ENCODE measurements around the gene SGCG. TPM values are rescaled to one million over a fixed set of nuclear protein-coding genes. Genes with fewer than 3 reads are reported as not detected.

SGCG gene
- polyA plus RNA-seq, 1 experiment: 0.29 TPM

DNA sequence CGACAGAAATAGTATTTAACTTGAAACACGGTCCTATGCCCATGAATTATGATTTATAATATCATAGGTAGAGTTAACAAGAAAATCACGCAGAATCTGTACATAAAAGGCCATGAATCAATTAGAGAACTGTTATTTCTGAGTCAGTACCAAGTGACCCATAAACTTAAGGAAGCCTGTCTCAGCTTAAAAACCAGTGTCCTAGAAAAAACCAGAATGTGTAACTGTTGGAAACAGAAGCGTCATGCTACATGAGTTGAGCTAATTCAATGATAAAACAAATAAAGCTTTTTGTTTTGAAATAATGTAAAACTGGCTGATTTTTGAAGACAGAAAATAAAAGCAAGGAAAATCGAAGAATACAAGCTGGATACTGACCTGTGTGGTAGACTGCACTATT lies 34.8 kb upstream of the SGCG start:
- TF ChIP-seq, protein P1, sequence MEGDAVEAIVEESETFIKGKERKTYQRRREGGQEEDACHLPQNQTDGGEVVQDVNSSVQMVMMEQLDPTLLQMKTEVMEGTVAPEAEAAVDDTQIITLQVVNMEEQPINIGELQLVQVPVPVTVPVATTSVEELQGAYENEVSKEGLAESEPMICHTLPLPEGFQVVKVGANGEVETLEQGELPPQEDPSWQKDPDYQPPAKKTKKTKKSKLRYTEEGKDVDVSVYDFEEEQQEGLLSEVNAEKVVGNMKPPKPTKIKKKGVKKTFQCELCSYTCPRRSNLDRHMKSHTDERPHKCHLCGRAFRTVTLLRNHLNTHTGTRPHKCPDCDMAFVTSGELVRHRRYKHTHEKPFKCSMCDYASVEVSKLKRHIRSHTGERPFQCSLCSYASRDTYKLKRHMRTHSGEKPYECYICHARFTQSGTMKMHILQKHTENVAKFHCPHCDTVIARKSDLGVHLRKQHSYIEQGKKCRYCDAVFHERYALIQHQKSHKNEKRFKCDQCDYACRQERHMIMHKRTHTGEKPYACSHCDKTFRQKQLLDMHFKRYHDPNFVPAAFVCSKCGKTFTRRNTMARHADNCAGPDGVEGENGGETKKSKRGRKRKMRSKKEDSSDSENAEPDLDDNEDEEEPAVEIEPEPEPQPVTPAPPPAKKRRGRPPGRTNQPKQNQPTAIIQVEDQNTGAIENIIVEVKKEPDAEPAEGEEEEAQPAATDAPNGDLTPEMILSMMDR (IDR thresholded peaks at IDR 0.05; ENCODE audit: insufficient read depth, low read depth, low read length): no peak

DNA sequence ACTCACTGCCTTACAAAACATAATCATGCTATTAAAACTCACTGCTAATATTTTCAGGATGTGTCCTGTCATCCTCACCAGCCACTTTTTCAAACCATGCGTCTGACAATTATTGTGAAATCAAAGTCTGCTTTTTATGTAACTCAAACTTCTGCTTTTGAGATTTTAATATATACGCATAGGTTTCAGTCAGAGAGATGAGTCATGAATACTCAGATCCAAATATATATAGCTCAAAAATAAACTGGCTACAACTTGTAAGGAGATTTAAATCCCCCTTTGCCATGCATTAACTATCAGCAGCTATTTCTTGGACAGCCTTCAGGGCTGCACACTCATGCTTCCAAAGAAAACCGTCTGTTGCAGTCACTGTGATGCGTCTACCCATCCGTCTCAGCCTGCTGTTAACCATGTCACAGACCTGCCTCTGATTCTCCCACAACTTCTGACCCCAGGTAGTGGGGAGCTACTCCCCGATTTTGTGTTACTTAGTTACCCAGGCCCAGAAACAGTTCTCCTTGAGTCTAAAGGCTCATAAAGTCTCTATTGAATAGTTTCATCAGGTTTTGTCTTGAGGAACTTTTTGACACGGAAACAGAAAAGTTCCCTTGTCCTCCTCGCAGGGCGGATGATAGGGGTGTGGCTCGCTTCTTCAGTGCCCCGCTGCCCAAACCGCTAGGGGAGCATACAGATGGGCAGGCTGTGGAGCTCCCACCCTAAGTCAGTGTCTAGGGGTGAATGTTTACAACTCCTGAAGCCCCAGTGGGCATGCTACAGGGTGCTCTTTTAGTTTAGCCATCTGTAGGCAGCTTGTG lies 33.8 kb upstream of the SGCG start:
- H3K4me3 ChIP-seq (ENCODE audit: low read depth, low read length): no peak overlapping the region
- POLR2A ChIA-PET: no interaction called here
- TF ChIP-seq, protein P1 (IDR thresholded peaks at IDR 0.05; ENCODE audit: insufficient read depth, low read depth, low read length): no peak
- DNase-seq (ENCODE audit: low read depth): no peak
- CTCF ChIA-PET: no interaction called here
- H3K36me3 ChIP-seq (ENCODE audit: control insufficient read depth, insufficient read depth, low read length): no peaks in the 10 kb centered on the region
- H3K27me3 ChIP-seq (ENCODE audit: control insufficient read depth, insufficient read depth, low read length): no peaks in the 10 kb centered on the region

More for the DNA sequence above, 34.8 kb upstream of the SGCG start:
- no peak for DNase-seq (ENCODE audit: low read depth)
- CTCF ChIA-PET: no interaction called here
- no peaks in the 10 kb centered on the region for H3K27me3 ChIP-seq (ENCODE audit: control insufficient read depth, insufficient read depth, low read length)
- POLR2A ChIA-PET: no interaction called here
- H3K4me3 ChIP-seq (ENCODE audit: low read depth, low read length): no peak overlapping the region
- H3K36me3 ChIP-seq (ENCODE audit: control insufficient read depth, insufficient read depth, low read length): no peaks in the 10 kb centered on the region

DNA sequence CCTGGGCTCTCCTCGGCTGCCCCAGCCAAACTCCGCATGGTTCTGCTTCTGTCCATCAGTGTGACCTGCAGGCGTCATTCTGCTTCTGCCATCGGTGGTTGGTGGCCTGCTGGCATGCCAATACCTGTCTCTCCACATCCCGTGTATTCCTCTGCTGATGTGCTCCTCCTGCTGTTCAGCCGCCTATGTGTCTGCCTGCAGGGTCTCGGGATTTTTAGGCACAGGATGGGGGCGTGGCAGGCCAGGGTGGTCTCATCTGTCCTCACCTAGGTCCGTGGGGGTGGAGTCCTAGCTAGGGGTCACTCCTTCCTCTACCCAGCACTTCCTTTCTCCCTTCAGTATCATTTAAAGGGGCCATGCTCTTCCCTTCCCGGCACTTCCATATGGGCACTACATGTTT lies 33.0 kb upstream of the SGCG start:
- TF ChIP-seq, protein P1 (IDR thresholded peaks at IDR 0.05; ENCODE audit: insufficient read depth, low read depth, low read length): no peak
- CTCF ChIA-PET: no interaction called here
- Histone ChIP-seq H3K27me3 (ENCODE audit: control insufficient read depth, insufficient read depth, low read length) (no peaks in the 10 kb centered on the region), H3K36me3 (ENCODE audit: control insufficient read depth, insufficient read depth, low read length) (no peaks in the 10 kb centered on the region), H3K4me3 (ENCODE audit: low read depth, low read length) (no peak overlapping the region)
- POLR2A ChIA-PET: no interaction called here
- DNase-seq (ENCODE audit: low read depth): no peak

DNA sequence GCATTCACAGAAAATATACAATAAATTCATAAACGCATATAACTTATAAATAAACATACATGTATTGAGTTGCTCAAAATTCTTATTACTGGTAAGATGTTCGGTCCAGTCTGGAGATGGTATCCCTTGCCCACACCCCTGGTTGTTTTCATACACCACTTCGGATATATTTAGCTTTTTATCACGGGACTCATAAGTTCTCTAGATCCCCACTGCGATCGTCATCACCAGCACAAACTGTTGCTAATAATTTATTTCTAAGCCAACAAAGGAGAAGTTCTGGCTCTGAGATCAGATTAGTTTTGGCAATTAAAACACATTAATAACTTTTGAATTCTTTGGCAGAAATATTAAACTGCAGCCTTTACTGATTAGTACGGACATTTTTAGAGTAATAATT lies 23.0 kb upstream of the SGCG start:
- DNase-seq (ENCODE audit: low read depth): no peak
- Histone ChIP-seq H3K4me3 (ENCODE audit: low read depth, low read length) (no peak overlapping the region), H3K27me3 (ENCODE audit: control insufficient read depth, insufficient read depth, low read length) (peaks cover 4% of the 10 kb centered on the region), H3K36me3 (ENCODE audit: control insufficient read depth, insufficient read depth, low read length) (no peaks in the 10 kb centered on the region)
- POLR2A ChIA-PET: no interaction called here
- CTCF ChIA-PET: no interaction called here
- TF ChIP-seq, protein P1 (IDR thresholded peaks at IDR 0.05; ENCODE audit: insufficient read depth, low read depth, low read length): no peak

DNA sequence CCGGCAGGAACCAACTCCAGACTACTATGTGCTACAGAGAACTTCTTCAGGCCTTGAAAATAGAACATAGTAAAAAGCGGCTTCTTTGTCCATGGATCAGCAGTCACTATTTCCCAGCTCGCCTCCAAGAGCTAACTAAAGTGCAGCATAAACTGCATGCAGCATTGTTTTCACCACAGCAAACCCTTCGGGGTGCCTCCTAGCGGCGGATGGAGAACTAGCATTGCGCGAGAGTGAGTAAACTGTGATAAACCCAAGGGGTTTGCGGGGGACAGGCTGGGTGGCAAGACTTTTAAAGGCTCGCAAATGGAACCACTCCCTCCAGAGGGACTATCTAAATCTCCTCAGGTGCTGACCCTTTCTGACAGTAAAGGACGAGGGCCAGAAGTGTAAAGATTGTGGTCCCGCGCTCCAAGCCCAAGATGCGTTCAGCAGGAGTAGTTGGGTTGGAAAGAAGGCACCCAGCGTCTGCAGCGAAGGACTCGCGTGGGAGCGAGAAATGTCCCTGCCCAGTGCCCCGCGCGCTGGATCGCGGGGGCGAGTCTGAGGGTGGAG lies 21.5 kb upstream of the SGCG start:
- peak overlapping the region; percentile 39 for H3K4me3 ChIP-seq (ENCODE audit: low read depth, low read length)
- POLR2A ChIA-PET: no interaction called here
- peaks cover 4% of the 10 kb centered on the region for H3K27me3 ChIP-seq (ENCODE audit: control insufficient read depth, insufficient read depth, low read length)
- TF ChIP-seq, protein P1 (IDR thresholded peaks at IDR 0.05; ENCODE audit: insufficient read depth, low read depth, low read length): peak; percentile 70
- no peaks in the 10 kb centered on the region for H3K36me3 ChIP-seq (ENCODE audit: control insufficient read depth, insufficient read depth, low read length)
- no peak for DNase-seq (ENCODE audit: low read depth)
- CTCF ChIA-PET: interaction anchor here (0.7 kb wide), 1 partner anchor 24 kb away, joined by 5 read pairs; no protein-coding TSS in a partner anchor

Measured in BJ (cell line).